Activated T-helper 1 cell treated with Interleukin-2 at 50 U/mL for 16 hours (primary cell): ENCODE results near the gene CEBPZOS.

ENCODE experiments used
- DNase-seq: peaks from one replicate; pipeline ENCODE4 v3.0.0-alpha.2; 2020; ENCODE audit warnings: low read depth

The CEBPZOS gene

GRCh38 chr2:37196320-37197195 lies at the start of gene CEBPZOS:
CEBPZOS (plus strand) TSS chr2:37196496; CDS start chr2:37199705, 3,209 bp downstream.
- peak; percentile 85 for DNase-seq

- no peak for DNase-seq
Observed at GRCh38 chr2:37148325-37148724, 48.0 kb upstream of the CEBPZOS start.

DNA sequence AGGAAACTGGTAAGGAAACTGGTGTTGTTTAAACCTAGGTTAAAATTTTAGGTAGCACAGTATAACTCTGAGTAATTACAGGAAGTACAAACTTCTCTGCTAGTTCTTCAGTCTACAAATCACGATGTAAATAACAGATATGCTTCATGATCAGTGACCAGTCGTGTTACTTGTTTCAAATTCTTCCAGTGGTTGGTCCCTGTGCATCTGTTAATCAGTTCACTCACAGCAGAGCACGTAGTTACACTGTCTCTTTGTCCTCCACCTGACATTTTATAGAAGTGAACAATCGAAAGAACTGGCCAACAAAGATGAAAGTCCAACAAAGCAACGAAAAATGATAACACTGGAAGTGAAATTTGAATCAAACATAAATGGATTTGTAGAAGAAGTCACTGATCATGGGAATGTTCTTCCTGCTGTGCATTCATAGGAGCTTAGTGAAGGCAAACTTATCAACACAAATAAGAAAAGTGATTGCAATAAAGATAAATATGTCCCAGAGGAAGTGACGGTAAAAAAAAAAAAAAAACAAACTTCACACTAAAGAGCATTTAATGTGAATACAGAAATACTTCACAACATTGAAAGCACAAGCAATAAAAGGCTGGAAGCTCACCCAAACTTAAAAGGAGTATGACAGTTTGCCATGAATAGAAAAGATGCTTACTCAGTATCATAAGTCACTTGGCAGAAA lies 46.5 kb upstream of the CEBPZOS start:
- DNase-seq = no peak

GRCh38 chr2:37153224-37153623 lies 43.1 kb upstream of the CEBPZOS start:
- DNase-seq = no peak

DNA sequence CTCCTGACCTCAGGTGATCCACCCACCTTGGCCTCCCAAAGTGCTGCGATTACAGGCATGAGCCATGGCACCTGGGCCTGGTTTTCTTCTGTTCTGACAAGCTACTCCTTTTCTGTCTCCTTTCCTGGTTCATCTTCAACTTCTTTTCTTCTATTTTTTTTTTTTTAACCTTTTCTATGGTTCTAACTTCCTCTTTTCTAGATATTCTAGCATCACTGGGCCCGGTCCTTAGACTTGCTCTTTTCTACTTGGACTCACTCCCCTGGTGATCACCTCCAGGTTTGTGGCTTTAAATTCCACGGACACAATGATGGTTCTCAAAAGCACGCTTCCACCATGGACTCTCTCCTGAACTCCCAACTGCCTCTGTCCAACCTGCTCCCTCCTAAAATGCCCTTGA lies 41.5 kb upstream of the CEBPZOS start:
- no peak for DNase-seq

GRCh38 chr2:37156071-37156856 lies 40.0 kb upstream of the CEBPZOS start:
- peak; percentile 4 for DNase-seq

DNA sequence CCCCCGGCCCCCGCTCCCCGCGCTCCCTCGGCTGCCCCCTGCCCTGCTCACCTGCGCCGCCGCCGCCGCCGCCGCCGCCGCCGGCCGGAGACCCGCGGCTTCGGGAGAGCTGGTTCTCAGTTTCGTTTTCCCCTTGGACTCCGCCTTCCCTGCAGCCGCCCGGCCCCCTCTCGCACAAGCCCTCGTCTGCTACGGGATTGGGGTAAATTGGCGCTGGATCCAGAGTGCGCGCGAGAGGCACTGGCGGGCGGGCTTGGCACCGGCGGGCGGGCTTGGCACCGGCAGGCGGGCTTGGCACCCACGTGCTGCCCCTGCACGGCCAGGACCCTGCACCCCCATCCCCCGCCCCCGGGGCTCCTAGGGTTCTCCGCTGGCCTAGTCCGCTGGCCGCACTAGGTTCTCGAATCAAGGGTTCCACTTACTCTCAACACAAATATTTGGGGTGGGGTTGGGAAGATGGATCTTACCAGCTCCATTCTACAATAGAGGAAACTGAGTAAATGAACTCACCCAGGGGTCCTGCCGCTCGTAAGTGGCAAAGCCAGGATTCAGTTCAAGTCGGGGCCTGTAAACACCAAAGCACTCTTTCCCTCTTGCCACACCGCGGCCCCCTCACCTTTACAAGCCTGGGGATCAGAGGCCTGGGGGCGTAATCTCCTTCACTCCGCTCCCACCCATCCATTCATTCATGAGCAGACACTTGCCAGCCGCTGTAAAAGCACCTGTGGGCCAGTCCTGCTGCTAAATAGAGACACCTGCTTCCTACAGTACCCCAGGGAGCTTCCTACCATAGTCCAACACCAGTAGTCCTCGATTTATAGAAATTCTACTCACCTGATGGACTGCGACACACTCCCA lies 39.2 kb upstream of the CEBPZOS start, which contains the start of gene EIF2AK2:
Gene EIF2AK2 (minus strand): TSS at position 124 of the 858 bp plus-strand sequence. CDS start 9,174 bp downstream, outside the sequence.
- peak; percentile 68 for DNase-seq

GRCh38 chr2:37164757-37165156 lies 31.5 kb upstream of the CEBPZOS start:
- DNase-seq = no peak

DNA sequence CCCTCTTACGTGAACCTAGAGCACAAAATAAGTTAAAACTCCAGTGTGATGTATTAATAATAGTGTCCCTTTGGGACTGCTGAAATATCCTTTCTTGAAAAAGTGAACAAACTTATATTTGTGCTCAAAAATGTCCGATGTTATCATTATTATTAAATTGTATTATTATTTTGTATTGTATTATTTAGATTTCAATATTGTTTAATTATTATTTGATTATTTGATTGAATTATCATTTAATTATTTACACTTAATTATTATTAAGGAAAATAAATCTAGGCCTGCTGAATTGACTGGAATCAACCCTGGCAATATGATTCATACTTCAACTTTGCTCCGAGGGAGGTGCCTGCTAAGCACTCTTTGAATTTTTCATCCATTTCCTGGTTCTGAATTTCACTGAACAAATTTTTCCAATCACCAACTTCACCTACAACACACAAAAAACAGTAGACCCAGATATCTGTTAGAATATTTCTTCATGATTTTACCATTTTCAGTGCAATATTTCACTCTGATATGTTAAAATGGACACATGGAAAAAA lies 28.6 kb upstream of the CEBPZOS start:
- no peak for DNase-seq

GRCh38 chr2:37168217-37168981 lies 27.9 kb upstream of the CEBPZOS start:
- DNase-seq = no peak

- no peak for DNase-seq
Observed at GRCh38 chr2:37171624-37171950, 24.7 kb upstream of the CEBPZOS start.

DNA sequence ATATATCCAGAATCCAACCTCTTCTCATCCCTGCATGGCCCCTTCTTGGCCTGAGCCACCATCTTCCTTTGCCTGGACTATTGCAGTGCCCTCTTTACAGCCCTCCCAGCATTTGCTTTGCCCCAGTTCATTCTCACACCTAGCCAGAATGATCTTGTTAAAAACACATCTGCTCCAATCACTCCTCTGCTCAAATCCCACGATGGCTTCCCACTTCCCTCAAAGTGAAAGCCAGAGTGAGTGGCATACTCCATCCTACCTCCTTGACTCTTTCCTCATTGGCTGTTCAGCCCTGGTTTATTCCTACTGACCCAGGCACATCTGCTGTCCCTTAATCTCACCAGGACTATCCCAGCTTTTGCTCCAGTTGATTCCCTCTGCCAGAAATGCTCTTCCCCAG lies 22.6 kb upstream of the CEBPZOS start:
- DNase-seq = no peak

DNA sequence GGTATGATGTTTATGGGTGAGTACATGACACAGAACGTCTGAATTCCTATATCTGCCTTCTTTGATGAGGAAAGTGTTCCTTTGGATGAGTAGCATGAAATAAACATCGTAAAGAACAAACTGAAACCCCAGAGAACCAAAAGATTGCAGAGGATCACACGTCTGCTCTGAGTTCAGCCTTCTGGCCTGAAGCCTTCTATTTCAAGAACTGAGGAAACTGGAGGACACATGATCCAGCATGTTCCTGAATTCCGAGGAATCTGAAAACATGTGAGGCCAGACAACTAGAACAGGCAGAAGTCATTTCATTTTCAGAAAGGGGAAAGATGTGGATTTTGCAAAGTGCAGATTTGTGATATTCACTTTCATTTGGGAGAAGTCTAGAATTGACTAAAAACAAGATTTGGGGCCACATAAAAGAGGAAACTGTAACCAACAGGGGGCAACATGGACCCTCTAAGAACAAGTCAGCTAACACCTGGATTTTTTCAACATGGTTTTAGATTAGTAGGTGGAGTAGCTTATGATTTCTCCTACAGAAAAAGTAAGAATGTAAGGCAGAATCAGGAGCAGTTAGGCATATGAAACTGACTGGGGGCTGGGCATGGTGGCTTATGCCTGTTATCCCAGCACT lies 16.2 kb upstream of the CEBPZOS start:
- DNase-seq = no peak

DNA sequence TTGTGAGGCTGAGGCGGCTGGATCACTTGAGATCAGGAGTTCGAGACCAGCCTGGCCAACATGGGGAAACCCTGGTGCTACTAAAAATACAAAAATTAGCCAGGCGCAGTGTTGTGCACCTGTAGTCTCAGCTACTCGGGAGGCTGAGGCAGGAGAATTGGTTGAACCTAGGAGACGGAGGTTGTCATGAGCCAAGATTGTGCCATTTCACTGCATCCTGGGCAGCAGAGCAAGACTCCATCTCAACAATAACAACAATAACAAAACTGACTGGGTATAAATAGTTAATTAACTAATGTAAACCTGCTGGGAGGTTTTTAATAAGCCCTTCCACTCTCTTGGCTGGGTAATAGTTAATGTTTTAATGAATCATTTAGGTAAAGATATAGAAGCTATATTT lies 15.7 kb upstream of the CEBPZOS start:
- DNase-seq = no peak

DNA sequence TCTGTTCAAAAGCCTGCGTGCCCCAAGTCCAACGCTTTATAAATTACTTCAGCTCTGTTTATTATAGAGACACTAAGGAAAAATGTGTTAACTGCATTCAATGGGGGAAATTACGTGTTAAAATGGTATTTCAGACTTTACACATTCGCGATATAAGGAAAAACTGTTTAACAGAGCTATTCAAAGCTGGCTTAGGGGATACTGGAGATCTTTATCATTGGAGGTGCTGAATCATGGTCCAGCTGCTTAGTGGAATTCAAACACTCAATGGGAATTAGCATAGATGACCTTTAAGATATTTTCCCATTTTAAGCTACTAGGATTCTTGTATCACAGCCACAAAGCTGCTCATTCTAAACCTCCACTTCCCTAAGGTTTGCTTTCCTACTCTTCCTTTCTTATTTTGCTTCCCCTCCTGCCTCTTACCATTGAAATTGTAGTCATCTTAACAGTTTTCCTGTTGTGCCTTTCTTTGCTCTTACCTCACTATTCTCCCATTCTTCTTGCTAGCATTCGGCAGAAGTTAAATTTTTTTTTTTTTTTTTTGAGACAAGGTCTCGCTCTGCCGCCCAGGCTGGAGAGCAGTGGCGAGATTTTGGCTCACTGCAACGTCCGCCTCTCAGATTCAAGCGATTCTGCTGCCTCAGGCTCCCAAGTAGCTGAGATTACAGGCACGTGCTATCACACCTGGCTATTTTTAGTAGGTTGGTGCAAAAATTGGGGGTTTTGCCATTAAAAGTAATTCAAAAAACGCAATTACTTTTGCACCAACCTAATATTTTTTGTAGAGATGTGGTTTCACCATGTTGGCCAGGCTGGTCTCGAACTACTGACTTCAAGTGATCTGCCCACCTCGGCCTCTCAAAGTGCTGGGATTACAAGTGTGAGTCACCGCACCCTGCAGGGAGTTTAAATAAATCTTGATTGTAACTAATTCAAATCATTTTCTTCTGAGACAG lies 14.3 kb upstream of the CEBPZOS start:
- no peak for DNase-seq

DNA sequence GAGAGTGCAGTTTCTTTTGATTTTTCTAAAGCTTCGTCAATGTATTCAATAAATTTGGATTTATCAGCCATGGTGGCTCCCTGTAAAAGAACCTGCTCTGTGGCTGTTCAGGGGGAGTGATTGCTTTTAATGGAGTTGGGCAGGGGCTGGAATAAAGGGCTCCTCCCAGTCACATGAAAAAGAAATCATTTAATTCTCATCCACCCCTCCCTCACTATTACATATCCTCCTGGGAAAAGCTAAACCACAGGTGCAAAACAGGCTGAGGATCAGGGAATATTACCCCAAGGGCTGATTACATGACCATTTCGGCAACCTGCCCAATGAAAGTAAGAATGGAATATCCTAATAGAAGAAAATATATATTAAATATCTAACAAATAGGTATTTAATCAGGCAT lies 7.7 kb upstream of the CEBPZOS start, which contains the start of gene SULT6B1:
Gene SULT6B1 (minus strand): TSS at position 101 of the 400 bp plus-strand sequence. CDS start 30 bp downstream, at position 71.
- DNase-seq = no peak

DNA sequence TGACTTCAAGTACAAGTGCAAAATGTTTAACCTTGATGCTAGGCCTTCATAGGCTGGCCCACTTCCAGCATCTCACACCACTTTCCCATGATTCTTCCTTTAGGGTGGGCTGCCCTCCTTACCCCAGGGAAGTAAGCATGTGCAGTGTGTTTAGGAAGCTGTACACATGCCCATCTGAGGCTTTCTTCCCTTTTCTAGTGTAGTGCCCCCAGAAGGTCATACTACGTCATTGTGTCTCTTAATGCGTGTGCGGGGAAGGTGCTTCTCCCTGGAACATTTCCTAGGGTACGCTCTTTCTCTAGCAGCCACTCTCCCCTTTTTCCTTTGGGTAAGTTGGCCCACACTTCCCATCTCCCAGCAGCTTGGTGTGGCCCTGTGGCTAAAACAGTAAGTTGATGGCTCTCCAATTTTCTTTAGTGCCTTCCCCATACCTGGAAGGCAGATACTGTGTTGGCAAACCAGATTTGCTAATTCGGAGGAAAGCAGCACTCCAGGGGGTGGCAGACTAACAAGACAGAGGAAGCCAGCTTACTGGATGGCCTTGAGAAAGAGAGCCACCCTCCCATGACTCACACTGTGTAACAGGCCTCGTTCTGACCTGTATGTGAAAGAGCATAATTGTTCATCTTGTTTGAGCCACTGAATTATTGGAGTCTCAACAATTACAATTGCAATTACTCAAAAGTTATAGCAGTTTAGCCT lies 6.7 kb upstream of the CEBPZOS start:
- no peak for DNase-seq

GRCh38 chr2:37190290-37190689 lies 6.0 kb upstream of the CEBPZOS start:
- DNase-seq = no peak
